ENCODE results near the gene DVL2. TPM values are rescaled to one million over a fixed set of nuclear protein-coding genes. Genes with fewer than 3 reads are reported as not detected.

Gene DVL2
- total RNA-seq, 4 donors from 2014 or later = 22.7 to 41.6 (median 23.6) TPM

GRCh38 chr17:7280519-7281073, 46.3 kb upstream of the DVL2 start:
- ATAC-seq (ENCODE audit: low FRiP score) (peak; percentile 82), DNase-seq (ENCODE audit: low spot score) (peak; percentile 70)
- peak in 2 of 3 donors; percentile 30 to 81 for TF ChIP-seq CTCF (IDR thresholded peaks at IDR 0.05)

GRCh38 chr17:7279448-7279847, 45.1 kb upstream of the DVL2 start:
- DNase-seq (ENCODE audit: low spot score) (no peak), ATAC-seq (ENCODE audit: low FRiP score) (no peak)
- TF ChIP-seq CTCF (IDR thresholded peaks at IDR 0.05) = no peak

- no peak for TF ChIP-seq CTCF (IDR thresholded peaks at IDR 0.05)
- ATAC-seq (ENCODE audit: low FRiP score) (no peak), DNase-seq (ENCODE audit: low spot score) (no peak)
Measured at GRCh38 chr17:7266784-7267183, 32.5 kb upstream of the DVL2 start.

GRCh38 chr17:7263801-7264078, 29.4 kb upstream of the DVL2 start:
- ATAC-seq (ENCODE audit: low FRiP score) (no peak), DNase-seq (ENCODE audit: low spot score) (no peak)
- no peak for TF ChIP-seq CTCF (IDR thresholded peaks at IDR 0.05)

- no peak for TF ChIP-seq CTCF (IDR thresholded peaks at IDR 0.05)
- DNase-seq (ENCODE audit: low spot score) = no peak
- ATAC-seq (ENCODE audit: low FRiP score) = peak; percentile 17
Measured at GRCh38 chr17:7262935-7263800, 28.9 kb upstream of the DVL2 start.

- DNase-seq (ENCODE audit: low spot score) (no peak), ATAC-seq (ENCODE audit: low FRiP score) (no peak)
- TF ChIP-seq CTCF (IDR thresholded peaks at IDR 0.05) = no peak
Measured at GRCh38 chr17:7262192-7262934, 28.0 kb upstream of the DVL2 start, which contains the start of gene CLDN7. Gene CLDN7, minus strand, starts transcription at chr17:7262478. Its CDS starts 435 bp downstream, at chr17:7262043.
